ENCODE data around the gene TOR1A. TPM values are rescaled to one million over a fixed set of nuclear protein-coding genes. Genes with fewer than 3 reads are reported as not detected.
A peak's percentile ranks its signal among the peaks of the same experiment; 100 is the strongest.

Gene TOR1A
- total RNA-seq, 1 donor from 2014 or later, result 42.3 TPM

DNA sequence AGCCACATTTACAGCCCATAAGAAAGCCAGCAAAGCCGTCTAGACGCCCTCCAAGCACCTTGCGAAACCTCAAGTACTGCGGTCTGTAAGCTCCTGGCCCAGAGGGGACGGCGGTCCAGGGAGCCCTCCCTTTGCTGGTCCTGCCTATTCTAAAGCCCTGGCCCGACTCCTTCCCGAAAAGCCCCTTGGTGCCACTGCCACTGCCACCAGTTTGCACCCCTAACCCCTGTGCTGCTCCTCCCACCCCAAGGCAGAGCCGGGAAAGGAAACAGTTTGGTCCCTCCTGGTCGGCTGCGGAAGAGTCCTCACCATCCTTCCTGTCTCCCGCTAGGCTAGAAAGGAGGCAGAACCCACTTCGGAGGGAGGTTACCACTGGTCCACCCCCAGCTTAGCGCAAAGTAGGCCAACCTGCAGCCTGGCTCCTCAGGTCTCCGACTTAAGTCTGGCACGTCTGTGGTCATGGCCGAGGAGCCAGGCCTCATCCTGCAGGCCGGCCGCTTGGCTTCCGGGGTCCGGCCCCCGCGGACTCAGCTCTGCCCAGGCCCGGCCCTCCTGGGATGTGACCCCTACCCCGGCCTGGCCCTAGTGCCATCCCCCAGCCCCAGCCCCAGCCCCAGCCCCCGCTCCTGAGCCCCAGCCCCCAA, 916 bp downstream of the TOR1A start:
- peaks cover 2% of the 10 kb centered on the region for H3K9me3 Mint-ChIP-seq (ENCODE audit: unreplicated experiment)
- TF ChIP-seq, protein P1, sequence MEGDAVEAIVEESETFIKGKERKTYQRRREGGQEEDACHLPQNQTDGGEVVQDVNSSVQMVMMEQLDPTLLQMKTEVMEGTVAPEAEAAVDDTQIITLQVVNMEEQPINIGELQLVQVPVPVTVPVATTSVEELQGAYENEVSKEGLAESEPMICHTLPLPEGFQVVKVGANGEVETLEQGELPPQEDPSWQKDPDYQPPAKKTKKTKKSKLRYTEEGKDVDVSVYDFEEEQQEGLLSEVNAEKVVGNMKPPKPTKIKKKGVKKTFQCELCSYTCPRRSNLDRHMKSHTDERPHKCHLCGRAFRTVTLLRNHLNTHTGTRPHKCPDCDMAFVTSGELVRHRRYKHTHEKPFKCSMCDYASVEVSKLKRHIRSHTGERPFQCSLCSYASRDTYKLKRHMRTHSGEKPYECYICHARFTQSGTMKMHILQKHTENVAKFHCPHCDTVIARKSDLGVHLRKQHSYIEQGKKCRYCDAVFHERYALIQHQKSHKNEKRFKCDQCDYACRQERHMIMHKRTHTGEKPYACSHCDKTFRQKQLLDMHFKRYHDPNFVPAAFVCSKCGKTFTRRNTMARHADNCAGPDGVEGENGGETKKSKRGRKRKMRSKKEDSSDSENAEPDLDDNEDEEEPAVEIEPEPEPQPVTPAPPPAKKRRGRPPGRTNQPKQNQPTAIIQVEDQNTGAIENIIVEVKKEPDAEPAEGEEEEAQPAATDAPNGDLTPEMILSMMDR (IDR thresholded peaks at IDR 0.05; ENCODE audit: partially characterized antibody, unreplicated experiment), result no peak
- H3K4me3 Mint-ChIP-seq (ENCODE audit: unreplicated experiment), result peak overlapping the region; percentile 84
- DNase-seq, result no peak
- H3K27ac Mint-ChIP-seq (ENCODE audit: unreplicated experiment), result peak overlapping the region; percentile 76
- no peaks in the 10 kb centered on the region for H3K27me3 Mint-ChIP-seq (ENCODE audit: unreplicated experiment)
- H3K4me1 Mint-ChIP-seq (ENCODE audit: low read depth, unreplicated experiment), result peaks cover 6% of the 10 kb centered on the region
- no peaks in the 10 kb centered on the region for H3K36me3 Mint-ChIP-seq (ENCODE audit: unreplicated experiment)

DNA sequence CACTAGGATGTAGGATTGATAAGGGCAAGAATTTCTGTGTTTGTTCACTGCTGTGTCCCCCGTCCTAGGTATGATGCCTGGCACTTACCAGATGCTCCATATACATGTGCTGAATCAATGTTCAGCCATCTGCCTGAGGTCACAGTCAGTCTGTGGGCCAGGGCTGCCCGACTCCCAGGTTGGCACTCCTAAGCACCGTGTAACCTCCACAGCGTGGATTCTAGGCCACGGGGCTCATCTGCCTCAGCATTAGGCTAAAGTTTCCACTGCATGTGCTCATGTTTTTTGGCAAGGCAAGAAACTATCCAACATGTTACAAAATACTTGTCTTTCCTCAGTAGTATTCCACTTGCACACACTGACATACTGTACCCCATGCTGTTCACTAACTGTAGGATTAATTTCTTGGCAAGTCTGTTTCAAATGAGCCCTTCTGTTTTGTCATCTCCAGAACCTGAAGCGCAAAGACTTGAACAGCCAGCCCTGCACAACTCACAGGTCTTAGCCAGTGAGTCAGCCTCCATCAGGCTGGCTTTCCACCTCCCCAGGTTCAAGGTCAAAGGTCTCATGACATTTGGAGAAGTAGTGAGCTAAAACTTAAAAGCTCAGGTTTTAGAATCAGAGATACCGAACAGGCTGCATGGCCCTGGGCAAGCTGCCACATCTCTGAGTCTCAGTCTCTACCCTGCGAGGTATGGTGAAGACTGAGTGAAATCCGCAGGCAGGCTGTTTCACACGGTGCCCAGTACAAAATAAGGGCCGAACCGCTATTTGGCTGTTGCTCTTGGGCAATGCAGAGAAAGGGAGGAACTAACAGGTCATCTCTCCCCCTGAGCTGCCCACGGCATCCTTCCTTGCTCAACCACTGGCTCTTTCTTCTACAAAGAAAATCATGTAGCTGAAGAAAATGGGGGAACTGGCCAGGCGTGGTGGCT, 7.2 kb downstream of the TOR1A start:
- DNase-seq, result no peak
- H3K27ac Mint-ChIP-seq (ENCODE audit: unreplicated experiment), result no peak overlapping the region
- H3K27me3 Mint-ChIP-seq (ENCODE audit: unreplicated experiment), result no peaks in the 10 kb centered on the region
- peaks cover 9% of the 10 kb centered on the region for H3K9me3 Mint-ChIP-seq (ENCODE audit: unreplicated experiment)
- no peak overlapping the region for H3K4me3 Mint-ChIP-seq (ENCODE audit: unreplicated experiment)
- TF ChIP-seq, protein P1 (IDR thresholded peaks at IDR 0.05; ENCODE audit: partially characterized antibody, unreplicated experiment), result no peak
- no peaks in the 10 kb centered on the region for H3K36me3 Mint-ChIP-seq (ENCODE audit: unreplicated experiment)
- H3K4me1 Mint-ChIP-seq (ENCODE audit: low read depth, unreplicated experiment), result peaks cover 17% of the 10 kb centered on the region

DNA sequence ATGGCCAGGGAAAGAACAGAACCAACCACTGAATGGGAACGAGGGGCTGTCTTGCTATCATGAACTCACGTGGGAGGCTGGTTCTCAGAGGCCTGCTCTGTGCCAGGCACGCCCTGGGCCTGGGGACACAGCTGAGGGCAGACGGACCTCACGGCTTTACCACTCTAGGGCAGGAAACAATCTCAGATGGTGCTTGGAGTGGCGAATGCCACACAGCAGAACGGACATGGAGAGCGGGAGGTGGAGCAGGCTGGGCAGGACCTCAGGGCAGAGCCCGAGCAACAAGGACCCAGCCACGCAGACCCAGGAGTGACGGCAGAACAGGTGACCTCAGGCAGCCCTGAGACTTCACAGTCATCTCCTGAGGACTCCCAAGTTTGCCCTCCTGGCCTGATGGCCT, 8.7 kb downstream of the TOR1A start:
- Mint-ChIP-seq H3K27me3 (ENCODE audit: unreplicated experiment) (no peaks in the 10 kb centered on the region), H3K27ac (ENCODE audit: unreplicated experiment) (no peak overlapping the region), H3K9me3 (ENCODE audit: unreplicated experiment) (peaks cover 9% of the 10 kb centered on the region), H3K36me3 (ENCODE audit: unreplicated experiment) (no peaks in the 10 kb centered on the region), H3K4me1 (ENCODE audit: low read depth, unreplicated experiment) (peaks cover 17% of the 10 kb centered on the region), H3K4me3 (ENCODE audit: unreplicated experiment) (no peak overlapping the region)
- no peak for DNase-seq
- TF ChIP-seq, protein P1 (IDR thresholded peaks at IDR 0.05; ENCODE audit: partially characterized antibody, unreplicated experiment), result no peak

DNA sequence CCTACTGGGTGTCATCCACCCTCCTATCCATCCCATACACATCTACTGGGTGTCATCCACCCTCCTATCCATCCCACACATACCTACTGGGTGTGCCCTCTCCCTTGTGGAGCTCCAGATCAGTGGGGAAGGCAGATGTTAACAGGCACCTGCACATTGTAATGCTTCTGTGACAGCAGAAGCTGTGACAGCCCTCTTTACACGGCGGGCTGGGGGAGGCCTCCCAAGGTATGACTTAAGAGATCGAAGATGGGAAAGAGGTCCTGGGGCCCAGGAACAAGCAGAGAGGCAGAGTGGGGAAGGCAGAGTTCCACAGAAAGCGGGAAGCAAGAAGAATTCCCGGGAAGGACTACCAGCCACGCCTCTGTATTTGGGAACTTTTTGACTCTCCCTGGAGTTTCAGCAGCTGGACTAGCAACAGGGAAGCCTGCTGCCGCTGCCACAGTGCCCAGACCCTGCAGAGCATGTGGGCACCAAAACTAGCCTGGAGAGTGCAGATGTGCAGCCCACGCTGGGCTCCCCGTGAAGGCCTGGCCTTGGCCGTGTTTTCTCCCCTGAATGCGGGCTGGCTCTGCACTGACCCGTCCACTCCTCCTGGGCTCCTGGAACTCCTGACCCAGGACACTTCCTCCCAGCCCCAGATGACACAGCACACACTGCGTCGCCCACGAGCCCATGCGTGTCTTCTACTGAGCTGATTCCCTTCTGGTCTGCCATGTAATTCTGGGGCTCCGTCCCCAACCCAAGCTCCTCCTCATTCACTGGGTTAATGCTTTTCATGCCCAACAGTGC, 9.3 kb downstream of the TOR1A start:
- TF ChIP-seq, protein P1 (IDR thresholded peaks at IDR 0.05; ENCODE audit: partially characterized antibody, unreplicated experiment), result no peak
- Mint-ChIP-seq H3K36me3 (ENCODE audit: unreplicated experiment) (no peaks in the 10 kb centered on the region), H3K9me3 (ENCODE audit: unreplicated experiment) (peaks cover 9% of the 10 kb centered on the region), H3K4me1 (ENCODE audit: low read depth, unreplicated experiment) (peaks cover 19% of the 10 kb centered on the region), H3K27me3 (ENCODE audit: unreplicated experiment) (no peaks in the 10 kb centered on the region), H3K4me3 (ENCODE audit: unreplicated experiment) (no peak overlapping the region), H3K27ac (ENCODE audit: unreplicated experiment) (no peak overlapping the region)
- no peak for DNase-seq

Measured in glutamatergic neuron (in vitro differentiated cells).